K562 (cell line): Measurements from ENCODE around the gene PTBP3. TPM values are rescaled to one million over a fixed set of nuclear protein-coding genes. Genes with fewer than 3 reads are reported as not detected.

Experiments
- BRCA1 ChIP-seq, 2 experiments: fragments of 450-650 bp in 1 of 2; sonication (generic) in 1 of 2; formaldehyde crosslinking in 1 of 2; IDR thresholded peaks; 2 replicates each; pipeline versions ENCODE4 v1.5.0 to v1.6.1; 2017 to 2020; ENCODE audit warnings: mild to moderate bottlenecking in 1 of 2, missing genetic modification reagents in 1 of 2
- GTF2F1 ChIP-seq: IDR thresholded peaks from 2 replicates; pipeline ENCODE4 v1.6.1; 2011; ENCODE audit warnings: low read depth, low read length, improper control_type of control experiment
- KDM1A ChIP-seq, 2 experiments: fragments of 450-650 bp; IDR thresholded peaks; 2 replicates each; pipeline ENCODE4 v1.6.1; 2016; ENCODE audit warnings: mild to moderate bottlenecking in 2 of 2
- KLF6 ChIP-seq: fragments of 250-450 bp; sonication (Bioruptor Pico); IDR thresholded peaks from 2 replicates; pipeline ENCODE4 v1.4.0; 2020; ENCODE audit warnings: mild to moderate bottlenecking, moderate library complexity, borderline replicate concordance
- MCM2 ChIP-seq: fragments of 450-650 bp; IDR thresholded peaks from 2 replicates; pipeline ENCODE4 v1.6.1; 2017; ENCODE audit warnings: low read depth, mild to moderate bottlenecking
- MEF2A ChIP-seq: IDR thresholded peaks from 2 replicates; pipeline ENCODE4 v1.6.1; 2011; ENCODE audit warnings: low read depth, mild to moderate bottlenecking, low read length, moderate library complexity; ENCODE audit not compliant: control insufficient read depth
- NCOA6 ChIP-seq: fragments of 450-650 bp; IDR thresholded peaks from 2 replicates; pipeline ENCODE4 v1.6.1; 2017; ENCODE audit warnings: mild to moderate bottlenecking
- PYGO2 ChIP-seq: fragments of 450-650 bp; IDR thresholded peaks from 2 replicates; pipeline ENCODE4 v1.6.1; 2016; ENCODE audit warnings: mild to moderate bottlenecking, missing genetic modification characterization, moderate library complexity, missing compliant biosample characterization
- RBFOX2 ChIP-seq: fragments of 200-400 bp; formaldehyde crosslinking; IDR thresholded peaks from 2 replicates; pipeline ENCODE4 v1.6.1; 2017; ENCODE audit warnings: low read depth, mild to moderate bottlenecking, low read length, moderate library complexity
- RBM15 ChIP-seq: fragments of 200-400 bp; formaldehyde crosslinking; IDR thresholded peaks from 2 replicates; pipeline ENCODE4 v1.6.1; 2018; ENCODE audit warnings: mild to moderate bottlenecking, low read length, moderate library complexity; ENCODE audit not compliant: insufficient read depth
- SRSF1 ChIP-seq: fragments of 200-400 bp; formaldehyde crosslinking; IDR thresholded peaks from 2 replicates; pipeline ENCODE4 v1.6.1; 2017; ENCODE audit warnings: mild to moderate bottlenecking, low read depth, low read length, moderate library complexity
- TAL1 ChIP-seq: fragments of 450-650 bp; IDR thresholded peaks from 2 replicates; pipeline ENCODE4 v1.6.1; 2016; ENCODE audit warnings: mild to moderate bottlenecking
- ZC3H4 ChIP-seq: sonication (generic); formaldehyde crosslinking; IDR thresholded peaks from 2 replicates; pipeline ENCODE4 v1.9.0; 2021; ENCODE audit warnings: missing genetic modification reagents, borderline replicate concordance
- ZNF146 ChIP-seq: IDR thresholded peaks from one replicate; pipeline ENCODE4 v1.6.1; 2018; ENCODE audit warnings: missing compliant biosample characterization; ENCODE audit not compliant: unreplicated experiment
- ZNF184 ChIP-seq: sonication (generic); formaldehyde crosslinking; IDR thresholded peaks from 2 replicates; pipeline ENCODE4 v1.5.0; 2020; ENCODE audit warnings: missing genetic modification reagents
- ZNF408 ChIP-seq: fragments of 250-450 bp; sonication (Bioruptor Pico); IDR thresholded peaks from 2 replicates; pipeline ENCODE4 v1.4.0; 2020; ENCODE audit warnings: low read depth, mild to moderate bottlenecking, moderate library complexity
- polyA plus RNA-seq, 8 experiments: library from polyadenylated mRNA; depleted of rRNA in 4 of 8; stranded (reverse) in 5 of 8; unstranded in 3 of 8; fragments of >200 nt; fragmentation: Nextera tagmentation in 2 of 8; fragmentation: Illumina TruSeq in 1 of 8; extraction: Ambion mirVana in 2 of 8; extraction: Trizol in 1 of 8; gene quantifications; 2 replicates each; pipeline versions ENCODE4 v1.2.1 to v1.2.3, GENCODE V29; 2011 to 2014; ENCODE audit warnings: inconsistent platforms in 1 of 8, missing spikeins in 1 of 8
- total RNA-seq, 7 experiments: library from RNA; depleted of rRNA in 6 of 7; stranded (reverse); fragments of >200 nt in 6 of 7; fragmentation: Illumina TruSeq in 2 of 7; extraction: Trizol in 2 of 7; gene quantifications; 2 replicates each; pipeline versions ENCODE4 v1.2.1 to v1.2.3, GENCODE V29; 2011 to 2021; ENCODE audit warnings: low replicate concordance in 1 of 7
- TF ChIP-seq, protein P1 (sequence below): fragments of 450-650 bp; formaldehyde crosslinking; IDR thresholded peaks from 2 replicates; pipeline ENCODE4 v1.4.0; 2020; ENCODE audit warnings: mild to moderate bottlenecking, mixed read lengths
- TF ChIP-seq, protein P2 (sequence below), 3 experiments: IDR thresholded peaks in 2 of 3; conservative IDR thresholded peaks in 1 of 3; 2 replicates each; pipeline ENCODE4 v1.5.1; 2011 to 2012; ENCODE audit warnings: low read length in 3 of 3, mild to moderate bottlenecking in 3 of 3, control low read depth in 2 of 3, improper control_type of control experiment in 1 of 3, inconsistent platforms in 1 of 3, low read depth in 1 of 3, mixed read lengths in 1 of 3, moderate library complexity in 1 of 3; ENCODE audit not compliant: insufficient read depth in 2 of 3
- TF ChIP-seq, protein P3 (sequence below): fragments of 200-800 bp; sonication (Bioruptor generic); IDR thresholded peaks from 2 replicates; pipeline ENCODE4 v1.6.1; 2017; ENCODE audit warnings: missing genetic modification characterization, missing compliant biosample characterization
- TF ChIP-seq, protein P4 (sequence below): fragments of 450-650 bp; IDR thresholded peaks from 2 replicates; pipeline ENCODE4 v1.6.1; 2016; ENCODE audit warnings: antibody characterized with exemption
- TF ChIP-seq, protein P5 (sequence below): fragments of 250-450 bp; sonication (Bioruptor Pico); IDR thresholded peaks from 2 replicates; pipeline ENCODE4 v1.5.0; 2020; ENCODE audit warnings: mild to moderate bottlenecking

The PTBP3 gene
- total and polyA plus RNA-seq, 9 of the 15 experiments (the other 6 are each of a cell fraction or from before 2014, with no cell fraction given) = 22.4 to 132 (median 68.0) TPM

DNA sequence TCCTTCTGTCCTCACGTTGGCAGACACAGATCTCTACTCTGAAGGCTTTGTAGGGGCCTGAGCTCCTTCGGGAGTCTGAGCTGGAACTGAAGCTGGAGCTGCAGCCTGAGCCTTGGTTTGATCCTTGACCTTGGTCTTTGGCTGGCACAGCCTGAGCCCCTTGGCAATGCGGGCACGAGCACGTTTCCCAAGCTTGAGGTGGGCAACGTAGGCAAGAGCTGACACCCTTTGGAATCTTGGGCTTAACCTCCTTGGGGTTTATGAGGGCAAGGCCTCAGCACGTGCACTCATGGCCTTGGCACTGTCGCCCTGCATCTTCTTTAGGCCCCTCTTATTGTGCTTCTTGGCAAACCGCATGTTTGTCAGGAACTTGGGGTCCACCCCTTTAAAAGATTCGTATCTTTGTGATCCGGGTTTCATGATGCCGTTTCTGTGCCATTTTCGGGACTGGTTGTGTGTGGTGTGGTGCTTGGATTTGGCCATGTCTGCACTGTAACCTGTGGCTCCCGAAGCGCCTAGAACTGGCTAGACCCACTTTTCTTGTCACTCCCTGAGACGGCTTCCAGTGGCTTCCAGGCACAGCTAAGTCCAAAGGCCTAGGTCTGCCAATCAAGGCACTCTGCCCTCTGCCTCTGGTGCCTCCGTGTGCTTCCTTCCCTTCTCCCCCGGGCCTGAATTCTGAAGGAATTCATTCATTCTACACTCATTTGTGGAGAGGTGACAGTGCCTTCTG, 159.8 kb downstream of the PTBP3 start (continued):
- TF ChIP-seq SRSF1 = no peak
- TF ChIP-seq, protein P1, sequence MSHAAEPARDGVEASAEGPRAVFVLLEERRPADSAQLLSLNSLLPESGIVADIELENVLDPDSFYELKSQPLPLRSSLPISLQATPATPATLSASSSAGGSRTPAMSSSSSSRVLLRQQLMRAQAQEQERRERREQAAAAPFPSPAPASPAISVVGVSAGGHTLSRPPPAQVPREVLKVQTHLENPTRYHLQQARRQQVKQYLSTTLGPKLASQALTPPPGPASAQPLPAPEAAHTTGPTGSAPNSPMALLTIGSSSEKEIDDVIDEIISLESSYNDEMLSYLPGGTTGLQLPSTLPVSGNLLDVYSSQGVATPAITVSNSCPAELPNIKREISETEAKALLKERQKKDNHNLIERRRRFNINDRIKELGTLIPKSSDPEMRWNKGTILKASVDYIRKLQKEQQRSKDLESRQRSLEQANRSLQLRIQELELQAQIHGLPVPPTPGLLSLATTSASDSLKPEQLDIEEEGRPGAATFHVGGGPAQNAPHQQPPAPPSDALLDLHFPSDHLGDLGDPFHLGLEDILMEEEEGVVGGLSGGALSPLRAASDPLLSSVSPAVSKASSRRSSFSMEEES (CRISPR knock-in tag) = no peak
- no peak for TF ChIP-seq PYGO2 (tag)
- no peak for TF ChIP-seq NCOA6
- no peak for TF ChIP-seq MCM2
- TF ChIP-seq RBFOX2 = peak; percentile 61
- TF ChIP-seq RBM15 = no peak
- TF ChIP-seq ZC3H4 (CRISPR knock-in tag) = peak; percentile 60; the same call in 1 of the 2 replicates
- TF ChIP-seq BRCA1 (IDR thresholded peaks at IDR 0.05) = no peak
- TF ChIP-seq BRCA1 (CRISPR knock-in tag; IDR thresholded peaks at IDR 0.05) = no peak
- TF ChIP-seq, protein P2, sequence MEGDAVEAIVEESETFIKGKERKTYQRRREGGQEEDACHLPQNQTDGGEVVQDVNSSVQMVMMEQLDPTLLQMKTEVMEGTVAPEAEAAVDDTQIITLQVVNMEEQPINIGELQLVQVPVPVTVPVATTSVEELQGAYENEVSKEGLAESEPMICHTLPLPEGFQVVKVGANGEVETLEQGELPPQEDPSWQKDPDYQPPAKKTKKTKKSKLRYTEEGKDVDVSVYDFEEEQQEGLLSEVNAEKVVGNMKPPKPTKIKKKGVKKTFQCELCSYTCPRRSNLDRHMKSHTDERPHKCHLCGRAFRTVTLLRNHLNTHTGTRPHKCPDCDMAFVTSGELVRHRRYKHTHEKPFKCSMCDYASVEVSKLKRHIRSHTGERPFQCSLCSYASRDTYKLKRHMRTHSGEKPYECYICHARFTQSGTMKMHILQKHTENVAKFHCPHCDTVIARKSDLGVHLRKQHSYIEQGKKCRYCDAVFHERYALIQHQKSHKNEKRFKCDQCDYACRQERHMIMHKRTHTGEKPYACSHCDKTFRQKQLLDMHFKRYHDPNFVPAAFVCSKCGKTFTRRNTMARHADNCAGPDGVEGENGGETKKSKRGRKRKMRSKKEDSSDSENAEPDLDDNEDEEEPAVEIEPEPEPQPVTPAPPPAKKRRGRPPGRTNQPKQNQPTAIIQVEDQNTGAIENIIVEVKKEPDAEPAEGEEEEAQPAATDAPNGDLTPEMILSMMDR (IDR thresholded peaks at IDR 0.05 in 2 of 3, conservative IDR thresholded peaks at IDR 0.05 in 1 of 3; ENCODE audit: insufficient read depth in 2 of 3, low read depth in 1 of 3, low read length in 3 of 3) = no peak
- TF ChIP-seq, protein P3, sequence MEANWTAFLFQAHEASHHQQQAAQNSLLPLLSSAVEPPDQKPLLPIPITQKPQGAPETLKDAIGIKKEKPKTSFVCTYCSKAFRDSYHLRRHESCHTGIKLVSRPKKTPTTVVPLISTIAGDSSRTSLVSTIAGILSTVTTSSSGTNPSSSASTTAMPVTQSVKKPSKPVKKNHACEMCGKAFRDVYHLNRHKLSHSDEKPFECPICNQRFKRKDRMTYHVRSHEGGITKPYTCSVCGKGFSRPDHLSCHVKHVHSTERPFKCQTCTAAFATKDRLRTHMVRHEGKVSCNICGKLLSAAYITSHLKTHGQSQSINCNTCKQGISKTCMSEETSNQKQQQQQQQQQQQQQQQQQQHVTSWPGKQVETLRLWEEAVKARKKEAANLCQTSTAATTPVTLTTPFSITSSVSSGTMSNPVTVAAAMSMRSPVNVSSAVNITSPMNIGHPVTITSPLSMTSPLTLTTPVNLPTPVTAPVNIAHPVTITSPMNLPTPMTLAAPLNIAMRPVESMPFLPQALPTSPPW (CRISPR knock-in tag) = no peak
- TF ChIP-seq ZNF184 (CRISPR knock-in tag) = no peak
- no peak for TF ChIP-seq ZNF146 (CRISPR knock-in tag)
- TF ChIP-seq, protein P4, sequence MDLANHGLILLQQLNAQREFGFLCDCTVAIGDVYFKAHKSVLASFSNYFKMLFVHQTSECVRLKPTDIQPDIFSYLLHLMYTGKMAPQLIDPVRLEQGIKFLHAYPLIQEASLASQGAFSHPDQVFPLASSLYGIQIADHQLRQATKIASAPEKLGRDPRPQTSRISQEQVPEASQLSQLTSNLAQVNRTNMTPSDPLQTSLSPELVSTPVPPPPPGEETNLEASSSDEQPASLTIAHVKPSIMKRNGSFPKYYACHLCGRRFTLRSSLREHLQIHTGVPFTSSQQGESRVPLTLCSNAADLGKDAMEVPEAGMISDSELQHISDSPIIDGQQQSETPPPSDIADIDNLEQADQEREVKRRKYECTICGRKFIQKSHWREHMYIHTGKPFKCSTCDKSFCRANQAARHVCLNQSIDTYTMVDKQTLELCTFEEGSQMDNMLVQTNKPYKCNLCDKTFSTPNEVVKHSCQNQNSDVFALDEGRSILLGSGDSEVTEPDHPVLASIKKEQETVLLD = no peak
- TF ChIP-seq, protein P5, sequence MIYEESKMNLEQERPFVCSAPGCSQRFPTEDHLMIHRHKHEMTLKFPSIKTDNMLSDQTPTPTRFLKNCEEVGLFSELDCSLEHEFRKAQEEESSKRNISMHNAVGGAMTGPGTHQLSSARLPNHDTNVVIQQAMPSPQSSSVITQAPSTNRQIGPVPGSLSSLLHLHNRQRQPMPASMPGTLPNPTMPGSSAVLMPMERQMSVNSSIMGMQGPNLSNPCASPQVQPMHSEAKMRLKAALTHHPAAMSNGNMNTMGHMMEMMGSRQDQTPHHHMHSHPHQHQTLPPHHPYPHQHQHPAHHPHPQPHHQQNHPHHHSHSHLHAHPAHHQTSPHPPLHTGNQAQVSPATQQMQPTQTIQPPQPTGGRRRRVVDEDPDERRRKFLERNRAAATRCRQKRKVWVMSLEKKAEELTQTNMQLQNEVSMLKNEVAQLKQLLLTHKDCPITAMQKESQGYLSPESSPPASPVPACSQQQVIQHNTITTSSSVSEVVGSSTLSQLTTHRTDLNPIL (CRISPR knock-in tag) = no peak
- TF ChIP-seq GTF2F1 = no peak
- TF ChIP-seq KLF6 (CRISPR knock-in tag) = no peak
- TF ChIP-seq ZNF408 (CRISPR knock-in tag) = no peak
- no peak for TF ChIP-seq MEF2A
- no peak for TF ChIP-seq KDM1A (IDR thresholded peaks at IDR 0.05)
- no peak for TF ChIP-seq TAL1
